AG04450 (cell line): Measurements from ENCODE around the gene KCNMA1. TPM values are rescaled to one million over a fixed set of nuclear protein-coding genes. Genes with fewer than 3 reads are reported as not detected.

Experiments used
- CTCF ChIA-PET: fragments of 300-600, 350-600 bp; formaldehyde crosslinking; extraction: SDS; loops from one replicate; lab custom pipeline; 2022; ENCODE audit warnings: antibody characterized with exemption, inconsistent platforms; lab: Charles Lee
- POLR2A ChIA-PET: fragments of 350-600 bp; formaldehyde crosslinking; extraction: SDS; loops from one replicate; lab custom pipeline; 2021; ENCODE audit warnings: antibody characterized with exemption, inconsistent platforms; lab: Yijun Ruan, JAX
- DNase-seq: peaks from one replicate; pipeline ENCODE4 v3.0.0-alpha.2; 2011; ENCODE audit warnings: low read depth, low spot score
- H3K27ac ChIP-seq: one replicate; pipeline ENCODE4 v1.5.1; 2012; ENCODE audit warnings: low read depth, low read length, control low read depth
- H3K27me3 ChIP-seq: one replicate; pipeline ENCODE4 v1.6.0; 2012; ENCODE audit warnings: low read length; ENCODE audit not compliant: control insufficient read depth, insufficient read depth
- H3K4me3 ChIP-seq: 2 replicates; pipeline ENCODE4 v1.5.1; 2011; ENCODE audit warnings: mild to moderate bottlenecking, low read depth, low read length, control low read depth
- H3K9me3 ChIP-seq: 2 replicates; pipeline ENCODE4 v1.5.1; 2012; ENCODE audit warnings: low read length; ENCODE audit not compliant: control insufficient read depth, insufficient read depth
- polyA plus RNA-seq: library from polyadenylated mRNA; depleted of rRNA; stranded (reverse); fragments of >200 nt; gene quantifications from 2 replicates; pipeline ENCODE4 v1.2.3, GENCODE V29; 2011
- TF ChIP-seq, protein P1 (sequence below): IDR thresholded peaks from 2 replicates; pipeline ENCODE4 v1.5.1; 2011; ENCODE audit warnings: low read depth, low read length, control low read depth, inconsistent platforms

The KCNMA1 gene
- polyA plus RNA-seq, 1 experiment: 58.8 TPM

DNA sequence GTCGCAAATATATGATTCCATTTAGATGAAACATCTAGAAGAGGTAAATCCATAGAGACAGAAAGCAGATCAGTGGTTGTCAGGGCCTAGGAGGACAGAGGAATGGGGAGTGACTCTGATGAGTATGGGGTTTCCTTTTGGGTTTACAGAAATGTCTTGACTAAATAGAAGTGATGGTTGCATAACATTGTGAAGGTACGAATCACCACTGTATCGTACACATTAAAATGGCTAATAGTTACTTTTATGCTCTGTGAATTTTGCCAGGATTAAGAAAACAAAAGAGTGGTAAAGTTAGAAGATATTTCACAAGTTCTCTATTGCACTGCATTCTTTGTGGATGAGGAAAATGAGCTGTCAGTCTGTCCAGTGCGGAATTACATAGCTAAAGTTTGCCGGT, 407.4 kb downstream of the KCNMA1 start:
- Histone ChIP-seq H3K27ac (no peak overlapping the region), H3K27me3 (no peaks in the 10 kb centered on the region), H3K4me3 (no peak overlapping the region), H3K9me3 (no peaks in the 10 kb centered on the region)
- peak; percentile 18 for DNase-seq
- ChIA-PET CTCF (interaction anchor here (1.6 kb wide), 1 partner anchor 57 kb away, joined by 5 read pairs; no protein-coding TSS in a partner anchor), POLR2A (interaction anchor here (0.7 to 1.0 kb wide), 4 partner anchors 35 to 91 kb away, joined by 3 to 4 read pairs (median 3); no protein-coding TSS in a partner anchor)
- TF ChIP-seq, protein P1, sequence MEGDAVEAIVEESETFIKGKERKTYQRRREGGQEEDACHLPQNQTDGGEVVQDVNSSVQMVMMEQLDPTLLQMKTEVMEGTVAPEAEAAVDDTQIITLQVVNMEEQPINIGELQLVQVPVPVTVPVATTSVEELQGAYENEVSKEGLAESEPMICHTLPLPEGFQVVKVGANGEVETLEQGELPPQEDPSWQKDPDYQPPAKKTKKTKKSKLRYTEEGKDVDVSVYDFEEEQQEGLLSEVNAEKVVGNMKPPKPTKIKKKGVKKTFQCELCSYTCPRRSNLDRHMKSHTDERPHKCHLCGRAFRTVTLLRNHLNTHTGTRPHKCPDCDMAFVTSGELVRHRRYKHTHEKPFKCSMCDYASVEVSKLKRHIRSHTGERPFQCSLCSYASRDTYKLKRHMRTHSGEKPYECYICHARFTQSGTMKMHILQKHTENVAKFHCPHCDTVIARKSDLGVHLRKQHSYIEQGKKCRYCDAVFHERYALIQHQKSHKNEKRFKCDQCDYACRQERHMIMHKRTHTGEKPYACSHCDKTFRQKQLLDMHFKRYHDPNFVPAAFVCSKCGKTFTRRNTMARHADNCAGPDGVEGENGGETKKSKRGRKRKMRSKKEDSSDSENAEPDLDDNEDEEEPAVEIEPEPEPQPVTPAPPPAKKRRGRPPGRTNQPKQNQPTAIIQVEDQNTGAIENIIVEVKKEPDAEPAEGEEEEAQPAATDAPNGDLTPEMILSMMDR: no peak

GRCh38 chr10:77229704-77230103, 407.9 kb downstream of the KCNMA1 start:
- Histone ChIP-seq H3K27me3 (no peaks in the 10 kb centered on the region), H3K4me3 (no peak overlapping the region), H3K9me3 (no peaks in the 10 kb centered on the region), H3K27ac (no peak overlapping the region)
- CTCF ChIA-PET: interaction anchor here (0.7 to 1.6 kb wide), 2 partner anchors 43 to 56 kb away, joined by 5 read pairs; no protein-coding TSS in a partner anchor
- no peak for DNase-seq
- POLR2A ChIA-PET: interaction anchor here (0.7 kb wide), 2 partner anchors 35 to 37 kb away, joined by 3 read pairs; no protein-coding TSS in a partner anchor
- TF ChIP-seq, protein P1: no peak

- H3K27ac ChIP-seq: no peak overlapping the region
- CTCF ChIA-PET: interaction anchor here (1.3 kb wide), 1 partner anchor 55 kb away, joined by 4 read pairs; no protein-coding TSS in a partner anchor
Observed at GRCh38 chr10:77228559-77228958, 409.0 kb downstream of the KCNMA1 start.

DNA sequence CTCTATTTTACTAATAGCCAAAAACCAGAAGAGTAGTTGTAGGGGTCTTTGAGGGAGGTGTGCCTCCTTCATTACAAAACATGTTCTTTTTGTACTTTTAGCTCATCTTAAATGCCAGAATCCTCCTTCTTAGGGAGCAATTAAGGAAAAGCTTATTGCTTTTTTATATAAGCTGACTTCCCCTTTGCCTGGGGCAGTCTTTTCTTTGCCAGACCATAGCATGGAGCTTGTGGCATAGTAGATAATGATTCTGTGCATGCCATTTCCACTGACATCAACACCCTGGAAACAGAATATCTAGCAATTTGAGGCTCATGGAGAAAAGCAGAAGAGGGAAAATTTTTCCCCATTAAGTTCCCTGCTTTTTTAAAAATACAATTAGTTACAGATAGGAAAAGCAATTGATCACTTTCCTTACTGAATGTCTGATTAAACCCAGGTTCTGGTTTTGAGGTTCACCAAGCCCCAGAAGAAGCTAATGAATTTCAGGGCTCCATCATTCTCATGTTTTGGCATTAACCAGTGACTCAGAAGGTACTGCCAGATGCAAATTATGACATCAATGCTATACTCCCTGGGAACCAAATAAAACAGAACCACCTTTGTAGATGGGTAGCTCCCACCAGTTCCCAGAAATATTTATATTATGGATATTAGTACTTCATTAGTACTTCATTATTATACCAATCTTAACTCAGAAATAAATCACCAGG, 410.6 kb downstream of the KCNMA1 start:
- POLR2A ChIA-PET: no interaction called here
- Histone ChIP-seq H3K9me3 (no peaks in the 10 kb centered on the region), H3K27me3 (no peaks in the 10 kb centered on the region), H3K27ac (no peak overlapping the region), H3K4me3 (no peak overlapping the region)
- TF ChIP-seq, protein P1: no peak
- no peak for DNase-seq
- CTCF ChIA-PET: interaction anchor here (1.5 kb wide), 1 partner anchor 53 kb away, joined by 5 read pairs; no protein-coding TSS in a partner anchor

More at GRCh38 chr10:77228559-77228958, 409.0 kb downstream of the KCNMA1 start:
- POLR2A ChIA-PET: no interaction called here
- TF ChIP-seq, protein P1: no peak
- DNase-seq: no peak
- Histone ChIP-seq H3K4me3 (no peak overlapping the region), H3K27me3 (no peaks in the 10 kb centered on the region), H3K9me3 (no peaks in the 10 kb centered on the region)

- no peaks in the 10 kb centered on the region for H3K9me3 ChIP-seq
- DNase-seq: no peak
- ChIA-PET POLR2A (no interaction called here), CTCF (interaction anchor here (1.5 kb wide), 1 partner anchor 52 kb away, joined by 5 read pairs; no protein-coding TSS in a partner anchor)
- no peak overlapping the region for H3K27ac ChIP-seq
- H3K27me3 ChIP-seq: no peaks in the 10 kb centered on the region
- no peak overlapping the region for H3K4me3 ChIP-seq
- TF ChIP-seq, protein P1: no peak
Observed at GRCh38 chr10:77226452-77226851, 411.2 kb downstream of the KCNMA1 start.
